ENCODE data around the gene IL17D. TPM values are rescaled to one million over a fixed set of nuclear protein-coding genes. Genes with fewer than 3 reads are reported as not detected.

The IL17D gene
- total RNA-seq, 1 experiment from 2014 or later: 1.2 TPM

DNA sequence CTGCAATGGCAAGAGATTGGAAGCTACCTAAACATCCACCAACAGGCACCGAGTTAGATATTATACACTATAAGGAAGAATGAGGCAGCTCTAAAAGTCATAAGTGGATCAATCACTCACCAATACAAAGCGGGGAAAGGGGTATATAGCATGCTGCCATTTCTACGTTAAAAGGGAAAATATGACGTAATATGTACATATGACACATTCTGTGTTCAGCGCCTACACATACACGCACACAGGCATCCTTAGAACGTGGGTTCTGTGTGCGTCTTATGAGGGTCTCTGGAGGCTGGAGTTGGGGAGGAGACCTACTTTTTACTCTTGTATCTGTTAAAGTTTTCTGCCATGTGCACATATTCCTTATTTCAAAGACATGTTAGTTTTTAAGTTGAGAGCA is 5.9 kb downstream of the IL17D start:
- peaks cover 22 to 28% of the 10 kb centered on the region in 2 experiments for H3K4me1 Mint-ChIP-seq
- Histone ChIP-seq H3K14ac (ENCODE audit: insufficient read depth, low read length) (no peak overlapping the region), H3T11ph (ENCODE audit: low read length) (no peak overlapping the region), H2AFZ (ENCODE audit: low read length) (no peak overlapping the region), H3K4ac (ENCODE audit: low read depth, low read length) (no peak overlapping the region), H3K56ac (ENCODE audit: insufficient read length, low read depth, low read length) (no peak overlapping the region), H3K4me2 (ENCODE audit: insufficient read depth, insufficient read length, low read length) (no peak overlapping the region), H3K4me1 (ENCODE audit: insufficient read depth, low read length) (no peaks in the 10 kb centered on the region), H3K27ac (ENCODE audit: insufficient read length, low read depth, low read length) (no peak overlapping the region), H3K9me3 (ENCODE audit: control insufficient read depth, low read depth, low read length) (no peaks in the 10 kb centered on the region), H4K91ac (ENCODE audit: insufficient read length, low read depth, low read length) (no peak overlapping the region), H3K27me3 (ENCODE audit: insufficient read depth, low read length) (no peaks in the 10 kb centered on the region), H4K5ac (ENCODE audit: insufficient read length, low read depth, low read length) (no peak overlapping the region), H3K23ac (ENCODE audit: insufficient read length, low read depth, low read length) (no peak overlapping the region), H2BK120ac (ENCODE audit: low read depth, low read length, poor library complexity, severe bottlenecking) (no peak overlapping the region), H3K18ac (ENCODE audit: insufficient read length, low read depth, low read length) (no peak overlapping the region), H3K79me2 (ENCODE audit: insufficient read depth, low read length) (no peaks in the 10 kb centered on the region), H4K8ac (replicated peaks; ENCODE audit: insufficient read length, low read depth, low read length) (no peak overlapping the region), H2BK15ac (ENCODE audit: low read depth, low read length) (no peak overlapping the region), H2BK12ac (ENCODE audit: insufficient read length, low read depth, low read length) (no peak overlapping the region), H2AK5ac (ENCODE audit: insufficient read length, low read length) (no peak overlapping the region), H4K20me1 (ENCODE audit: control insufficient read depth, insufficient read depth, insufficient read length) (no peaks in the 10 kb centered on the region), H2BK20ac (ENCODE audit: low read depth, low read length, poor library complexity, severe bottlenecking) (no peak overlapping the region), H3K23me2 (ENCODE audit: insufficient read length, low read depth, low read length, poor library complexity, severe bottlenecking) (no peaks in the 10 kb centered on the region), H3K9ac (ENCODE audit: extremely low read depth, insufficient read length, low read length) (no peak overlapping the region), H2BK5ac (ENCODE audit: insufficient read length, low read length) (no peak overlapping the region), H3K79me1 (ENCODE audit: insufficient read depth, low read depth, low read length, poor library complexity, severe bottlenecking) (no peaks in the 10 kb centered on the region)
- DNase-seq: no peak
- H3K27ac Mint-ChIP-seq: no peak overlapping the region
- H3K9me3 Mint-ChIP-seq: peaks cover 0 to 2% of the 10 kb centered on the region in 2 experiments; a peak in 1 of 5 replicates
- WGBS (ENCODE audit: extremely low coverage, insufficient read length, low lambda C conversion rate): no CpG with 5 or more reads among the region's 8 CpGs
- peaks cover 31% of the 10 kb centered on the region for H3K27me3 Mint-ChIP-seq (ENCODE audit: low read depth)
- TF ChIP-seq, protein P1, sequence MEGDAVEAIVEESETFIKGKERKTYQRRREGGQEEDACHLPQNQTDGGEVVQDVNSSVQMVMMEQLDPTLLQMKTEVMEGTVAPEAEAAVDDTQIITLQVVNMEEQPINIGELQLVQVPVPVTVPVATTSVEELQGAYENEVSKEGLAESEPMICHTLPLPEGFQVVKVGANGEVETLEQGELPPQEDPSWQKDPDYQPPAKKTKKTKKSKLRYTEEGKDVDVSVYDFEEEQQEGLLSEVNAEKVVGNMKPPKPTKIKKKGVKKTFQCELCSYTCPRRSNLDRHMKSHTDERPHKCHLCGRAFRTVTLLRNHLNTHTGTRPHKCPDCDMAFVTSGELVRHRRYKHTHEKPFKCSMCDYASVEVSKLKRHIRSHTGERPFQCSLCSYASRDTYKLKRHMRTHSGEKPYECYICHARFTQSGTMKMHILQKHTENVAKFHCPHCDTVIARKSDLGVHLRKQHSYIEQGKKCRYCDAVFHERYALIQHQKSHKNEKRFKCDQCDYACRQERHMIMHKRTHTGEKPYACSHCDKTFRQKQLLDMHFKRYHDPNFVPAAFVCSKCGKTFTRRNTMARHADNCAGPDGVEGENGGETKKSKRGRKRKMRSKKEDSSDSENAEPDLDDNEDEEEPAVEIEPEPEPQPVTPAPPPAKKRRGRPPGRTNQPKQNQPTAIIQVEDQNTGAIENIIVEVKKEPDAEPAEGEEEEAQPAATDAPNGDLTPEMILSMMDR (conservative IDR thresholded peaks at IDR 0.05): no peak
- H3K36me3 Mint-ChIP-seq (ENCODE audit: insufficient read depth in 1 of 3, low read depth in 3 of 3): no peaks in the 10 kb centered on the region; a peak in 1 of 7 replicates
- no peak overlapping the region for H3K4me3 Mint-ChIP-seq

Measured in H9 (cell line).